WERI-Rb-1 (cell line): ENCODE results near the gene PAK1.

Source experiments
- DNase-seq: peaks from one replicate; pipeline ENCODE4 v3.0.0-alpha.2; 2020
- H3K27ac ChIP-seq: fragments of 250-450 bp; sonication (Bioruptor Pico); 2 replicates; pipeline ENCODE4 v1.5.1; 2020; ENCODE audit warnings: mild to moderate bottlenecking, moderate library complexity
- H3K27me3 ChIP-seq: fragments of 250-450 bp; sonication (Bioruptor Pico); 2 replicates; pipeline ENCODE4 v1.5.1; 2021; ENCODE audit warnings: mild to moderate bottlenecking, low read depth, moderate library complexity; ENCODE audit not compliant: insufficient read depth, severe bottlenecking
- H3K36me3 ChIP-seq: fragments of 250-450 bp; sonication (Bioruptor Pico); 2 replicates; pipeline ENCODE4 v1.5.1; 2020; ENCODE audit warnings: mild to moderate bottlenecking, moderate library complexity
- H3K4me3 ChIP-seq: 2 replicates; pipeline ENCODE4 v1.5.1; 2011; ENCODE audit warnings: low read depth, mild to moderate bottlenecking, control low read depth, low read length
- H3K9me3 ChIP-seq: fragments of 250-450 bp; sonication (Bioruptor Pico); 2 replicates; pipeline ENCODE4 v1.5.1; 2021; ENCODE audit warnings: mild to moderate bottlenecking, moderate library complexity; ENCODE audit not compliant: severe bottlenecking
- TF ChIP-seq, protein P1 (sequence below): IDR thresholded peaks from 2 replicates; pipeline ENCODE4 v1.5.1; 2011; ENCODE audit warnings: low read depth, mild to moderate bottlenecking, control low read depth, inconsistent platforms, low read length

The PAK1 gene

DNA sequence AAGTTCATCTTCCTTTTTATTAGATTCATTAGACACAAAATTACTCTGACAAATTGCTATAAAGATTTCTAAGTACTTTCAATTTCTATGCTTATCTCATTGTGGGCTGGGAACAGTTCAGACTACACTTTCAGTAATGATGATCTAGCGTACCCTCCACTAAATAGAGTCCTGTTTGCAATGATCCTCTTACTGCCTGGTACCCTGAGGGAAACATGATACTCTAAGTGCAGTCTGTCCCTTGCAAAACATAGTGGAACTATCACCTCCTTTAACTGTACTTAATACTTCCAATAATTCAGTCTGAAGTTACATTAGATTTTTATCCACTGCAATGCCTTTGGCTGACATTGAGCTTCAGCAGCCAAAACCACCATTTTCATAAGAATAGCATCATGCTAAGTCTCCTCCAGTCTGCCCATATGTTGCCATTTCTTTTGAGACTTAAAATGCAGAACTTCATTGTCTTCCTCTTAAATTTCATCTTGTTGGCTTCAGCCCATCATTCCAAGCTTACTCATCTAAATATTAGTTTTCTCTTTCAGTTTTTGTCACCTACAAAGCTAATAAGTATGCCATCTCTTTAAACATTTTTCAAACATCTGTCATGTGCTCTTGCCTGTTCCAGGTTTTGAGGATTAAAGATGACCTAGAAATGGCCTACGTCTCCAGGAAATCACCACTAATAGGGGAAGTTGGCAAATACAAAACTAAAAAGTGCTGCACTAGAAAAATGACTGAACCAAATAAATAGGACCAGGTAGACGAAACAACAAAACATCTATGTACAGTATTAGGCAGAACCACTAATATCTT is 55.5 kb downstream of the PAK1 start:
- Histone ChIP-seq H3K27ac (no peak overlapping the region), H3K9me3 (no peaks in the 10 kb centered on the region), H3K36me3 (no peaks in the 10 kb centered on the region), H3K27me3 (no peaks in the 10 kb centered on the region), H3K4me3 (no peak overlapping the region)
- TF ChIP-seq, protein P1, sequence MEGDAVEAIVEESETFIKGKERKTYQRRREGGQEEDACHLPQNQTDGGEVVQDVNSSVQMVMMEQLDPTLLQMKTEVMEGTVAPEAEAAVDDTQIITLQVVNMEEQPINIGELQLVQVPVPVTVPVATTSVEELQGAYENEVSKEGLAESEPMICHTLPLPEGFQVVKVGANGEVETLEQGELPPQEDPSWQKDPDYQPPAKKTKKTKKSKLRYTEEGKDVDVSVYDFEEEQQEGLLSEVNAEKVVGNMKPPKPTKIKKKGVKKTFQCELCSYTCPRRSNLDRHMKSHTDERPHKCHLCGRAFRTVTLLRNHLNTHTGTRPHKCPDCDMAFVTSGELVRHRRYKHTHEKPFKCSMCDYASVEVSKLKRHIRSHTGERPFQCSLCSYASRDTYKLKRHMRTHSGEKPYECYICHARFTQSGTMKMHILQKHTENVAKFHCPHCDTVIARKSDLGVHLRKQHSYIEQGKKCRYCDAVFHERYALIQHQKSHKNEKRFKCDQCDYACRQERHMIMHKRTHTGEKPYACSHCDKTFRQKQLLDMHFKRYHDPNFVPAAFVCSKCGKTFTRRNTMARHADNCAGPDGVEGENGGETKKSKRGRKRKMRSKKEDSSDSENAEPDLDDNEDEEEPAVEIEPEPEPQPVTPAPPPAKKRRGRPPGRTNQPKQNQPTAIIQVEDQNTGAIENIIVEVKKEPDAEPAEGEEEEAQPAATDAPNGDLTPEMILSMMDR, result no peak
- no peak for DNase-seq

DNA sequence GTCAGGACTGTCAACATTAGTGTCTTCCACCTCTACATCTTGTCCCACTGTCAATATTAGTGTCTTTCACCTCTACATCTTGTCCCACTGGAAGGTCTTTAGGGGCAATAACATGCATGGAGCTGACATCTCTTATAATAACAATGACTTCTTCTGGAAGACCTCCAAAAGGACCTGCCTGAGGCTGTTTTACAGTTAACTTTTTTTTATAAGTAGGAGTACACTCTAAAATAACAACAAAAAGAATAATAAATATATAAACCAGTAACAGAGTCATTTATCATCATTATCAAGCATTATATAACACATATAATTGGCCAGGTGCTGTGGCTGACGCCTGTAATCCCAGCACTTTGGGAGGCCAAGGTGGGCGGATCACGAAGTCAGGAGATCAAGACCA is 57.5 kb downstream of the PAK1 start:
- TF ChIP-seq, protein P1, result no peak
- Histone ChIP-seq H3K27me3 (no peaks in the 10 kb centered on the region), H3K27ac (no peak overlapping the region), H3K36me3 (no peaks in the 10 kb centered on the region), H3K9me3 (no peaks in the 10 kb centered on the region), H3K4me3 (no peak overlapping the region)
- DNase-seq, result no peak

DNA sequence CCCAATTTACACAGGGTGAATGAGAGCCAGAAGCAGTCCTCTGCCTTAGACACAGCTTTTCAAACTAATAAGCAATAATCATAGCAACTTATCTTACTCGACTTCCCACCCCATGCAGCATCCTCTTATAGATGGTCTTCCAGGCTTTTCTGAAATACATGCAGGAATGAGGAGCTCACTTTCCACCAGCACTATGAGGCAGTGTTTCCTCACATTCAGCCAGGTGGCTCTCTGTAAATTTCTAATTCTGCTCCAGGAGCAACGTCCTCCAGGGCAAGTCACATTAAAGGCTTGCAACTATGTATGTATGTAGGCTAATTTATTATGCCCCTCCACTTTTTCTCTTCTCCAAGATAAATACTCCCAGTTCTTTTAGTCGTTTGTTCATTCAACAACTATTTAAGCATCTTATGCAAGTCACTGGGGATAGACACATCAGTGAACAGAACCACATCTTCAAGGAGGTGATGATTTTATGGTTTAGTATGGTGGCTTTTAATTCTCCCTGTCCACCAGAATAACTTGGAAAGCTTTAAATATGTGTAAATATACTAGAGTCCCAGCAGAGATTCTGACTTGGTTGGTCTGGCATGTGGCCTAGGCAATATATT is 59.9 kb downstream of the PAK1 start:
- Histone ChIP-seq H3K27ac (no peak overlapping the region), H3K36me3 (no peaks in the 10 kb centered on the region), H3K9me3 (no peaks in the 10 kb centered on the region), H3K4me3 (no peak overlapping the region), H3K27me3 (no peaks in the 10 kb centered on the region)
- TF ChIP-seq, protein P1, result peak; percentile 21; the same call in 1 of the 2 replicates
- no peak for DNase-seq

DNA sequence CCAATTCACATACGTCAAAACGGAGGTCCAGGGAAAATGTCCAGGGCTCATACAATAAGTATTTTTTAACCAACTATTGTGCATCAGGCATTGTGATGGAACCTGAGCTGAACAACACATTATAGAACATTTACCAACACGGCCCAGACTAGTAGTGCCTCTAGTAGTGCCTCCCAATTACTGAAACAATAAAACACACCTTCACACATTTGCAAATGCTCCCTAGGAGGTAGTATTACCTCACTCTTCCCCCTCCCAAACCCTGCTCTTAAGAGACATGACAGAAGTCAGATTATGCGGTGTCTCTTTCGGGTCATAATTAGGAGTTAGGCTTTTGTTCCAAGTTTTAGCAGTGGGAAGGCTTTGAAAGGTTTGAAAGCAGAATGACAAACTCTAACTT is 61.1 kb downstream of the PAK1 start:
- DNase-seq, result no peak
- no peak overlapping the region for H3K27ac ChIP-seq
- no peaks in the 10 kb centered on the region; the same call in 1 of the 2 replicates for H3K36me3 ChIP-seq
- H3K27me3 ChIP-seq, result no peaks in the 10 kb centered on the region
- TF ChIP-seq, protein P1, result no peak
- H3K9me3 ChIP-seq, result no peaks in the 10 kb centered on the region
- no peak overlapping the region for H3K4me3 ChIP-seq

DNA sequence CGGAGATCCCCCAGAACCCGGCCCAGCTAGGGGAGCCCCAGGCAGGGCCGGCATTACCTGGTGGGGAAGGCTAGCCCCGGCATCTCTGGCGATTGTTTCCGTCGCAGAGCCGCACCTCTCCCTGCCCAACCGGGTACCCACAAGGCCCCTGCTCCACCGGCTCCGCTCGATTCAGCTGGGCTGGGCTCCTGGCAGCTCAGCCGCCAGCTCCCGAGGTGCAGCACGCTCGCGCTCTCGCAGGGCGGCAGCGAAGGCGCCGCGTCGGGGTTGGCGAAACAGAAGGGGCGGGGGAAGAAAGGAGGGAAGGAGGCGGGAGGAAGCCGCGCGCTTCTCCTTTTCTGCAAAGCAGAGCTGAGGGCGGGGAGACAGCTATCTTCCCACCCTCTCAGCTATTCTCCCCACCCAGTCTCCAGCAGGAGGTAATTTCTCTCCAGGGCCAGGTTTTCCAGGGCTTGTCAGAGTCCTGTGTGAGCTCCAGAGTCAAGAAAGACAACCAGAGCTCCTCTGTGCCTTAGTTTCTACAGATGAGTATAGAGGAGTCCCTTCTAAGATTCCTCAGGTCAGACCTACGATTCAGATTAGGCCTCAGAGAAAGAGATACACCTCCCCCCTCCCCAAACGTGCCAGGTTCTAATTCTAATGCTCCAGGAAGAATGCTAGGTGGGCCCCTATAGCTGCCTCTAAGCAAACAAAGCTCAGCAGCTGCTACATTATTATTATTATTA is 62.0 kb downstream of the PAK1 start:
- peak overlapping the region; percentile 54 for H3K27ac ChIP-seq
- H3K27me3 ChIP-seq, result no peaks in the 10 kb centered on the region
- H3K36me3 ChIP-seq, result no peaks in the 10 kb centered on the region; the same call in 1 of the 2 replicates
- TF ChIP-seq, protein P1, result no peak
- peak overlapping the region; percentile 64 for H3K4me3 ChIP-seq
- H3K9me3 ChIP-seq, result no peaks in the 10 kb centered on the region
- peak; percentile 76 for DNase-seq
